Measurements from ENCODE around the gene PBX4.

The PBX4 gene

DNA sequence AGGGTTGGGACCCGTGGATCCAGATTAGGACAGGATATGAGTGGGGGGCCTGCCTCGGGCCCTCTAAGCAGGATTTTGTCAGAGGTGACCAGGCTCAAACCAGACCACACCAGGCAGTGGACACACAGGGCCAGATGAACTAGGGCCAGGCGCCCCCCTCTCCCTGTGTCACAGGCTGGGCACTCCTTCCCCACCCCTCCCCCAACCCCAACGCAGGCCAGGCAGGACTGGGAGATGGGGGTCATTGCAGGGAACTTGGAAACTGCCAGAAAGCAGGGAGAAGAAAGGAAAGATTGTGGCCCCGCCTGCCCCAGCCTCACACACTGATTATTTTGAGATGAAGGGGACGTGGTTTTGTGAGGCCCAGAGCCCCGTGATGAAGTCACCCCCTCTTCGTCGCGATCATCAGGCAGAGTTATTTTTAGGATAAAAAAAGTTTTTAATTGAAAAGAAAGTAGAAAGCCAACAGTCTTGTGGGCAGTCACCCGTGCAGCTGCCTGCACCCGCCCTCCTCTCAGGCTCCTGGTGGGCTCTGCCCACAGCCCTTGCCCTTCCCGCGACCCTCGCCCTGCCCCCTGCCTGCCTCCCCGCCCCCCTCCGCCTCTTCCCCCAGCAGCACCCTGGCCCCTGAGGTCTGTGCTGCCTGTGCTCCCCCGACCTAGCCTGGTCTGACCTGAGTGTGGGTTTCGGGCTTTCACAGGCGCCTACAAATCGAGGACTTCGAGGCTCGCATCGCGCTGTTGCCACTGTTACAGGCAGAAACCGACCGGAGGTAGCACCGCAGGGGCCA, 91.7 kb downstream of the PBX4 start:
- DNase-seq (ENCODE audit: low read depth): no peak

DNA sequence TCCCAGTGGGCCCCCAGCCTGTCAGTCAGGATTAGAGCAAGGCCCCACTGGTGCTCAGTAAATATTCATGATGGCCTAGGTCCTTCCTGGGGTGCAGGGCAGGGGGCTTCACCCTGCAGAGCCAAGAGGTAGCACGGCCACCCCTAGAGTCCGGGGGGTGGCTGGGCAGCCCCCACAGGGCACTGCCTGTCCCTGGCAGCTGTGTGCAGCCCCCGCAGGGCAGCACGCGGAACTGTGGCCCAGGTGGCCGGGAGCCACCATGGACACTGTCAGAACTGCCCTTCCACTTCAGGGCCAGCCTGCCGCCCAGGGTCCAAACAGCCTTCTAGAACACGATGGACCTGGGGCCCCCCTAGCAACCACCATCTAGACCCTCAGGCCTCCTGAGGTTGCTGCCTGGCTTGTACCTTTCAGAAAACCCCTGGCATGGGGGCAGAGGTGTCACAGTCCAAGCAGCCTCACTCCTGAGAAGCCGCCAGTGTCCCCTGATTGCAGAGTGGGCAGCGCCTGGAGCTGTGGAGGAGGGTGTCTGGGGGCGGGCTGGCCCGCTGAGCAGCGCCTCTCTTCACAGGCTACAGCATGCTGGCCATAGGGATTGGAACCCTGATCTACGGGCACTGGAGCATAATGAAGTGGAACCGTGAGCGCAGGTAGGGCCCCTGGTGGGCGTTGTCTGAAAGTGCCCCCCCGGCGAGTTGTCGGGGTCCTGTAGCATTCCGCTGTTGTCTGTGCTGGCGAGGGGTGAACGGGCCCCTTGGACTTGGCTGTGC, 92.7 kb downstream of the PBX4 start:
- no peak for DNase-seq (ENCODE audit: low read depth)

DNA sequence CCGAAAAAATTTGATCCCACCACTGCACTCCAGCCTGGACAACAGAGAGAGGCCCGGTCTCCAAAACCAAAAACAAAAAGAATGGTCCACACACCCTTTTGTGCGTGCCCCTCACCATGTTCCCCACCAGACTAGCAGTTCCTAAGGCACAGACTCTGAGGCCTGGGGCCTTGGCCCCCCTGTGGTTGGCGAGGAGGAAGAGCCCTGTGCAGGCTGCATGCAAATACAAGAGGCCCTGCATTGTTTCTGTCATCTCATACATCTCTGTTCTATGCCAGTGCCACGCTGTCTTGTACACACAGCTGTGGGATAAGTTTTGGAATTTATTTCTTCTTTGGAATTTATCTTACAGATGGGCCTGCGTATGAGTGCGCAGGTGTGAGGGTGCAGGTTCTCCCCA, 94.4 kb downstream of the PBX4 start:
- no peak for DNase-seq (ENCODE audit: low read depth)

DNA sequence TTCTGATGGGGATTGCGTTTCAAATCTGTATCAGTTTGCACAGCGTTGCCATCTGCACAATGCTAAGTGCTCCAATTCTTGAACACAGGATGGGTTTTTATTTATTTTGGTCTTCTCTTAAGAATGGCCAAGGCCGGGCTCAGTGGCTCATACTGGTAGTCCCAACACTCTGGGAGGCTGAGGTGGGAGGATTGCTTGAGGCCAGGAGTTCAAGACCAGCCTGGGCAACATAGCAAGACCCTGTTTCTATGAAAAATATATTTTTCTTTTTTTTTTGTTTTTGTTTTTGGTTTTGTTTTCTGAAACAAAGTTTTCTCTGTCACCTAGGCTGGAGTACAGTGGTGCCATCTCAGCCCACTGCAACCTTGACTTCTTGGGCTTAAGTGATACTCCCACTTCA, 95.3 kb downstream of the PBX4 start:
- DNase-seq (ENCODE audit: low read depth): no peak

DNA sequence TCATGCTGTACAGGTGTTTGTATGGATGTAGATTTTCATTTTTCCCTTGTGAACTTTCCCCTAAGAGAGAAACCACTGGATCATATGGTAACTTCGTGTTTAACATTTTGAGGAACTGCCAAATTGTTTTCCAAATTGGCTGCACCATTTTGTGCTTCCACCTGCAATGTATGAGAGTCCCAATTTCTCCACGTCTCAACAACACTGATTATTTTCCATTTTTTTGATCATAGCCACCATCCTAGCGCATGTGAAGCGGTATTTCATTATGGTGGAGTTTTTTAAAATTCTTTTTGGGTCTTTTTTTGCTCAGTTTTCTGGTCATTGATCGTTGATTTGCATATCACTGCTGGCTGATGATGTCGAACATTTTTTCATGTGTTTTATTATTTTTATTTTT, 97.5 kb downstream of the PBX4 start:
- DNase-seq (ENCODE audit: low read depth): no peak

DNA sequence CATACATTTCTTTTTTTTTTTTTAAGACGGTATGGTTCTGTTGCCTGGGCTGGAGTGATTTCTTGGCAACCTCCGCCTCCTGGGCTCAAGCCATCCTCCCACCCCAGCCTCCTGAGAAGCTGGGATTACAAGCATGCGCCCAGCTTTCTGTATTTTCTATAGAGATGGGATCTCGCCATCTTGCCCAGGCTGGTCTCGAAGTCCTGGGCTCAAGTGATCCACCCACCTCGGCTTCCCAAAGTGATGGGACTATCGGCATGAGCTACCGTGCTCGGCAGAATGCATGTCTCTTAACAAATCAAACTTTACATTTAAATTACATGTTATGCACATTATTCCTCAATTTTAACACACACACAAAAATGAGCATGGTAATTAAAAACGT, 101.3 kb downstream of the PBX4 start:
- DNase-seq (ENCODE audit: low read depth): no peak

- peak; percentile 88 for DNase-seq (ENCODE audit: low read depth)
Observed at GRCh38 chr19:19515642-19516519, 102.6 kb downstream of the PBX4 start, which contains the start of gene NDUFA13. Gene NDUFA13 (plus strand): TSS chr19:19516225. CDS start chr19:19516239, 14 bp downstream.

- no peak for DNase-seq (ENCODE audit: low read depth)
Observed at GRCh38 chr19:19514881-19515641, 103.4 kb downstream of the PBX4 start, which contains the start of gene TSSK6. Gene TSSK6 (minus strand): TSS chr19:19515548. CDS start chr19:19515427, 121 bp downstream.

- no peak for DNase-seq (ENCODE audit: low read depth)
Observed at GRCh38 chr19:19514215-19514657, 104.3 kb downstream of the PBX4 start.

DNA sequence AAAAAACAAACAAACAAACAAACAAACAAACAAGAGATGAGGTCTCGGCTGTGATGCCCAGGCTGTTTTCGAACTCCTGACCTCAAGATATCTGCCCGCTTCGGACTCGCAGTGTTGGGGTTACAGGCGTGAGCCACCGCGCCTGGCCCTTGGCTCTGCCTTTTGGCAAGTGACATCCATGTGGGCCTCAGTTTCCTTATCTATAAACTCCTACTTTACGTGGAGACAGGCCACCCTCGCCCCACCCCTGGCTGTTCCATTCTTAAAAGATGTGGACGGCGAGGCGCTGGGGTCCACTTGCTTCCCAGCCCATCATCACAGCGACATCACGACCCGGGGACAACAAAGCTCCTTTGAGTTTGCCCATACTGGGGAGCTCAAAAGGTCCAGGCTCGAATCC, 104.8 kb downstream of the PBX4 start:
- DNase-seq (ENCODE audit: low read depth): no peak
